ENCODE data around the gene FAT2. TPM values are rescaled to one million over a fixed set of nuclear protein-coding genes. Genes with fewer than 3 reads are reported as not detected.

The FAT2 gene
- total RNA-seq, 1 donor from 2014 or later, result 0.53 TPM

- Histone ChIP-seq H3K27ac (no peak overlapping the region), H3K4me1 (no peaks in the 10 kb centered on the region), H3K27me3 (ENCODE audit: low read depth) (no peaks in the 10 kb centered on the region), H3K4me3 (no peak overlapping the region), H3K36me3 (no peaks in the 10 kb centered on the region), H3K9me3 (no peaks in the 10 kb centered on the region)
- ATAC-seq (no peak), DNase-seq (no peak)
- intact Hi-C loops (cut with DNase I), result no loop called here
- TF ChIP-seq CTCF (IDR thresholded peaks at IDR 0.05), result no peak
Measured at GRCh38 chr5:151557466-151557865, 33.7 kb downstream of the FAT2 start.

GRCh38 chr5:151556806-151557205 lies 34.3 kb downstream of the FAT2 start:
- DNase-seq, result no peak

DNA sequence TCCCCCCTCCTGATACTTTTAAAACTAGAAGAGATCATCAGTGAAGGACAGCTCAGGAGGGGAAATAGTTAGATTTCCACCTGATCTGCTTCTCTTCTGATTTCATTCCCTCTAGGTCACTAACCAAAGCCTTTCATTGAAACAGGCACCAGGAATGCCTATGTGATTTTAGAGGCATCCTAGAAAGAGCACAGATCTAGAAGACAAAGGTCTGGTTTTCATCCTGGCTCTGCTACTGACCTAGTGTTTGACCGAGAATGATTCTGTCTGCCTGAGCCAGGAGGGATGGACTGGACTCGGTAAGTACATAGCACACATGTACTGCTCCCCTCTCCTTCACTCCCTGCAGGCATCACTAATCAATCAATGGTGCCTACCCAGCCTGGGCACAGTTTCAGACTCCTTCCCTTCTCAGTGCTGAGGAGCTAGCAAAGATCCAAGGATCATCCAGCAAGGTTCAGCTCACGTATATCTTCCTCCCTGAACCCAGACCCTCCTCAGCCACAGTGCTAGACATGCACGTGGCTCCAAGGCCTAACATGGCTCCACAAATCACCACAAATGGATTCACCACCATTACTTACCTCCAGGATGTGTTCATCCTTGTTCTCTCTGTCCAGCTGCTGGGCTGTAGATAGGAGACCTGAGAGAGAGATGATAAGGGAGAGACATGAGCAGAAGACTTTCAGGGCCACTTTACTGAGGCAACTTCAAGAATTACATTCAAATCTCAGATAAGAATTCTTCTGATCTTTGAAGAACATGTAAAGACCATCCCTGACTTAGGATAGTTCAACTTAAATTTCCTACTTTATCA lies 35.2 kb downstream of the FAT2 start:
- no peak for DNase-seq
- intact Hi-C loops (cut with DNase I), result no loop called here
- ATAC-seq, result no peak
- no peaks in the 10 kb centered on the region for H3K36me3 ChIP-seq
- no peak overlapping the region for H3K4me3 ChIP-seq
- H3K27me3 ChIP-seq (ENCODE audit: low read depth), result no peaks in the 10 kb centered on the region
- no peaks in the 10 kb centered on the region for H3K4me1 ChIP-seq
- no peak for TF ChIP-seq CTCF (IDR thresholded peaks at IDR 0.05)
- H3K9me3 ChIP-seq, result no peaks in the 10 kb centered on the region
- H3K27ac ChIP-seq, result no peak overlapping the region

More at GRCh38 chr5:151556806-151557205, 34.3 kb downstream of the FAT2 start:
- Histone ChIP-seq H3K4me3 (no peak overlapping the region), H3K4me1 (no peaks in the 10 kb centered on the region), H3K27ac (no peak overlapping the region), H3K9me3 (no peaks in the 10 kb centered on the region), H3K36me3 (no peaks in the 10 kb centered on the region), H3K27me3 (ENCODE audit: low read depth) (no peaks in the 10 kb centered on the region)
- peak; percentile 43 to 47 for ATAC-seq
- TF ChIP-seq CTCF (IDR thresholded peaks at IDR 0.05), result no peak
- intact Hi-C loops (cut with DNase I), result no loop called here

DNA sequence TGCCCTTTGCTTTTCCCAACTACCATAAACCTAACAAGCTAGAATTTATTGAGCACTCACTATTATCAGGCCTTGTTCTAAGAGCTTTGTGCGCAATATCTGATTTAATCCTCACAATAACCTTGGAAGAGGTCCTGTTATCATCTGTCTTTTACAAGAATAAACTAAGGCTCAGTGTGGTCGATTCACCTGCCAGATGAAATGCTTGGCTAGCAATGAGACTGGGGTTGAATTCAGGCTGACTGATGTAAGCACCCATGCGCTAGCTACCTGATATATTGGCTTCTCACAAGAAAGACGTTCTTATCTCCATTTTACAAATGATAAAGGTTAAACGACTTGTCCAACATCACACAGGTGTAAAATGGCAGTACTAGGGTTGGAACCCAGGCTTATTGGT lies 37.4 kb downstream of the FAT2 start:
- no peak overlapping the region for H3K4me3 ChIP-seq
- intact Hi-C loops (cut with DNase I), result no loop called here
- H3K27ac ChIP-seq, result no peak overlapping the region
- no peak for TF ChIP-seq CTCF (IDR thresholded peaks at IDR 0.05)
- ATAC-seq, result no peak
- H3K4me1 ChIP-seq, result no peaks in the 10 kb centered on the region
- no peaks in the 10 kb centered on the region for H3K9me3 ChIP-seq
- no peak for DNase-seq
- H3K27me3 ChIP-seq (ENCODE audit: low read depth), result no peaks in the 10 kb centered on the region
- no peaks in the 10 kb centered on the region for H3K36me3 ChIP-seq

- Histone ChIP-seq H3K4me1 (no peaks in the 10 kb centered on the region), H3K27ac (no peak overlapping the region), H3K36me3 (no peaks in the 10 kb centered on the region), H3K4me3 (no peak overlapping the region), H3K9me3 (no peaks in the 10 kb centered on the region), H3K27me3 (ENCODE audit: low read depth) (no peaks in the 10 kb centered on the region)
- TF ChIP-seq CTCF (IDR thresholded peaks at IDR 0.05), result no peak
- DNase-seq (no peak), ATAC-seq (no peak)
- intact Hi-C loops (cut with DNase I), result no loop called here
Measured at GRCh38 chr5:151553130-151553670, 37.9 kb downstream of the FAT2 start.
